HG03135 (cell line): Measurements from ENCODE around the gene COX6A2.
"Not testable (repeated sequence)": the region's sequence is repeated elsewhere in the genome, so short reads cannot be mapped to it uniquely, and the experiment has no call there.

ENCODE experiments used
- ATAC-seq: cut with Tn5 transposase; IDR thresholded peaks from one replicate; pipeline ENCODE4 v1.9.1; 2021; ENCODE audit warnings: mild to moderate bottlenecking, moderate library complexity; ENCODE audit not compliant: unreplicated experiment

COX6A2 gene

GRCh38 chr16:31439023-31439422 lies 10.9 kb upstream of the COX6A2 start:
- not testable (repeated sequence) for ATAC-seq

DNA sequence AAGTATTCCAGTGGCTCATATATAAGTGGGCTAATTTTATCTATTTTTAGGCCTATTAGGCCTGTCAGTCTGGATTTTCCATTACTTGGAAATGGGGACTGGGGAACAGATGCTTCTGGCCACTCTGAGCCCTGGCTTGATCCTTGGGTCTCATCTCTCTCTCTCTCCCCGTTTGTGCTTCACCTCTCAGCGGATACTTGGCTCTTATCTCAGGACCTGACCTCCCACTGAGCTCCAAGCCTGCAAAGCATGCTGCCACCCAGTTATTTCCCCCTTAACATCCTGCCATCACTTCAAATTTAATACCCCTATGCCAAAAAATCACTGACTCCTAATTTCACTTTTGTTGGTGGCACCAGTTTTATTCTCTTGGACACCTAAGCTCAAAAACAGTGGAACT lies 10.3 kb upstream of the COX6A2 start:
- no peak for ATAC-seq

DNA sequence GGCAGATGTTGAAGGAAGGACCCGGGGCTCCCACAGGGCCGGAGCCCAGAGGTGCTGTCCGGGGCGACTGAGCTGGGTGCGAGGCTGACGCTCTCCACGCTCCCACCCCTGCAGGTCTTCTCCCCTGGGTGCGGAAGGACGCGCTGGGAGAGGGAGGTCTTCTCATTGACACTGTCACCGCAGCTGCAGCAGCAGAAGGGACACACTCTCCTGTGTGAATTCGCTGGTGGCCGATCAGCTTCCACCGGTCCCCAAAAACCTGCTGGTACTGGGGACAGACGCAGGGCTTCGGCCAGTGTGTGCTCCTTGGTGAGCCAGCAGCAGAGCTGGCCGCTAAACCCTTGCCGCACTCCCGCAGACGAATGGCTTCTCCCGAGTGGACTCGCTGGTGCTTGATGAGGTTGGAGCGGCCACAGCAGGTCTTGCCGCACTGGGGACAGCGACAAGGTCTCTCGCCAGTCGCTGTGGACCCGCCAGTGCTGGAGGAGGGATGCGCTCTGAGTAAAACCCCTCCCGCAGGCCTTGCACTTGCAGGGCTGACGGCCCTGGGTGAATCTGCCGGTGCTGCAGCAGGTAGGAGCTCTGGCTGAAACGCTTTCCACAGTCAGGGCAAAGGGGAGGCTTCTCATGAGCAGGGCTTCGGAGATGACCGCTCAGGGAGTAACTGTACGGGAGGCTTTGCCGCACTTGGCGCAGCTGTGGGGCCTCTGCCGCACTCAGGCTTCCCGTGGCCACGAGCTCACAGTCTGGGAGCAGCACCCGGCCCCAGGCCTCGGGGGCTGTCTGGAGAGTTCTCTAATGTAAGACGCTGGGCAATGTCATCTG lies 8.3 kb upstream of the COX6A2 start:
- no peak for ATAC-seq

DNA sequence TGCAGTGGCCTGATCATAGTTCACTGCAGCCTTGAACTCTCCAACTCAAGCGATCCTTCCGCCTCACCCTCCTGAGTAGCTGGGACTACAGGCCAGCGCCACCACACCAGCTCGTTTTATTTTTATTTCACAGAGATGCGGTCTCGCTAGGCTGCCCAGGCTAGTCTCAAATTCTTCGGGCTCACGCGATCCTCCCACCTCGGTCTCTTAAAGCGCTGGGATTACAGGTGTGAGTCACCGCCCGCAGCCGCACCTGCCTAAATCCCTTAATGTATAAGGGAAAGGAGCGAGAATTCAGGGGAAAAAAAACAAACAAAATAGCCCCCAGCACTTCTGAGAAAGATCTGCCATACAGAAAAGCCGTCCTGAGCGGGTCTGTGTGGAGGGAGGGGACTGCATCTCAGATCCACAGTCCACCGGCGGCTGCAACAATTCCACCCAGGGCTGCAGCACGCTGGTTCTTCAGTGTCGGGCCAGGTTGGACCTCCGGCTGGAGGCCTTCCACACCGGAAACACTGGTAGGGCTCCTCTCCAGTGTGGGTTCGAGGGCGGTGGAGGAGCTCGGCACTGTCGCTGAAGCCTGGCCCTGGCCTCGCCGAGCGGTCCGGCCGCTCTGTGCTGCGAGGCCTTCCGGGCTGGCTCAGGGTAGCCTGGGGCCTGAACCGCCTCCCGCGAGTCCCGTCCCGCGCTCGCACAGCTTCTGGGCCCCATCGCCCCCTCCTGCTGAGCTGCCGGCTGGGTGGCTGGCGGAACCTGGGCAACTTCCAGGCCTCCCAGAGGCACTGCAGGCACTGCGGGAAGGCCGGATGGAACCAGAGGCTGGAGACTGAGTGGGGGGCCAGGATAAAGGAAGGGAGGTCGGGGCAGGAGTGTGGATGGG lies 7.4 kb upstream of the COX6A2 start:
- no peak for ATAC-seq

DNA sequence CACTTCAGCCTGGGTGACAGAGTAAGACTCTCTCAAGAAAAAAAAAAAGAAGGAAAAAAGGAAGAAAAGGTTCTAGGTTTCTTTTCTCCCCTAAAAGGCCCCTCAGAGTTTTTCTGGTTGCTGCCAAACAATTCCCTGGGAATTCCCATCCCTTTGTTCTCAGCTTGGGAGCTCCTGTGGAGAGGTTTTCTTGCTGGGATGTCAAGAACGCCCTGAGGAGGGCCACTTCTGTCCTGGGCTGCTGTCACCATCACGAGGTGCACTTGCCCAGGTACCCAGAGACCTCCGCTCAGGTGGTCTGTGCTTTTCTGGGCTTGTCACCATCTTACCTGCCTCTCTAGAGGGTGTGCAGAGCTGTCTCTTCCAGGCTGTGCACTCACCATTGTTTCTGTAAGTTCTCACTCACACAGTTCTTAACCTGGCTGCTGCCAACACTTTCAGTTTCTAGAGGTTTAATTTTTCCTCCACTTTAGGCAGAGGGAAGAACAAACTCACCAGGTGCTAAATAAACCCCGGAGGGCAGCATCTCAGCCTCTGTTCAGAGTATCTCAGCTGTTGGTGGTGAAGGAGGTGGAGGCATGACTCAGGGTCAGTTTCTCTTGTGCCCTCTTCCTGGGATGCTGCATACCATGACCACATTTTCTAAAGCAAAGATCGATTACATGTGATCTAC lies 2.4 kb upstream of the COX6A2 start:
- no peak for ATAC-seq

DNA sequence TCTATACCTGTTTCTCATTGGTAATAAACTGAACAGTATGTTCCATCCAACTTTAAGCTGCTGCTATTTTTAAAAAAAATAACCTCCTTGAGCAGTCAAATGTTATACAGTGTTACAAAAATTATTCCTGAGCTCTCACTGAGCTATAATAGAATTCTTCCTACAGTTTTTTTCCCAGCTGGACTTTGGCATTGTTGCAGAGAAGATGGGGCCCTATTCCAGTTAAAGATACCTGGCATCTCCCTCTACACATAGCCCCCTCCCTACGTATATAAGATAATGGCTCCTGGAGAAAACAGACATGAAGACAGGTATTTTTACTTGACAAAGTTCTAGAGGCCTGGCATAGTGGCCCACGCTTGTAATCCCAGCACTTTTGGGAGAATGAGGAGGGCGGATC lies 1.6 kb upstream of the COX6A2 start:
- ATAC-seq = no peak

GRCh38 chr16:31429314-31429713 lies 1.2 kb upstream of the COX6A2 start:
- ATAC-seq = no peak

GRCh38 chr16:31428638-31429247 lies 583 bp upstream of the COX6A2 start:
- ATAC-seq = no peak

DNA sequence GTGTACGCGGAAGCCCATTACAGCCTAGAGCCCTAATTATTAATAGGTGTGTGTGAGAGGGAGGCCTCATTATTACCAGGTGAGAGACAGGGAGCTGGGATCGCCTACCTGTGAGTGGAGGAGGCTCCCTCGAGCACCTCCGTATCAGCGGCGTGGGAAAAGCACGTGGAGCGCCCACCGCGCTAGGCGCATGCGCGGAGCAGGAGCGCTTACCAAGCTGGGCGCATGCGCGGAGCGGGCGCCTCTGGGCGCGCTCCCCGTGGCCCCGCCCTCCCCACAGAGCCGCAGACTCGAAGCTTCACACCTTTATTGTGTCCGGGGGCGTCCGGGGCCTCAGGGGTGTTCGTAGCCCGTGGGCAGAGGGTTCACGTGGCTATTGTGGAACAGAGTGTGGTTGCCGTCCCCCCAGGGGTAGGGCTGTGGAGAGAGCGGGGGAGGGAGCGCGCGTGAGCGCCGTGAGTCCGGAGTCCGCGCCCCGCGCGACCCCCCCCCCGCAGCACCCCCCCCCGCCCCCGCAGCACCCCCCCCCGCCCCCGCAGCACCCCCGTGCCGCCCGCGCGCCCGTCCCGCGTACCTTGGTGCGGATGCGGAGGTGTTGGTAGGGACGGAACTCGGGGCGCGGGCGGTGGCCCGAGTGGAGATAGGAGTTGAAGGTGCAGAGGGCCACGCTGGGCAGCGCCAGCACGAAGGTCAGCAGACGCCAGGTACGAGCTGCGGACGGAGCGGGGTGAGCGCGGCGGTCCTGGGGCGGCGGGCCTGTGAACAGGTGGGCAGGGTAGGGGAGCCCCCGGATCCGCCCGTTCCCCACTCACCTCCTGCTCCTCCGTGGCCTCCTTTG lies 500 bp downstream of the COX6A2 start:
- no peak for ATAC-seq

DNA sequence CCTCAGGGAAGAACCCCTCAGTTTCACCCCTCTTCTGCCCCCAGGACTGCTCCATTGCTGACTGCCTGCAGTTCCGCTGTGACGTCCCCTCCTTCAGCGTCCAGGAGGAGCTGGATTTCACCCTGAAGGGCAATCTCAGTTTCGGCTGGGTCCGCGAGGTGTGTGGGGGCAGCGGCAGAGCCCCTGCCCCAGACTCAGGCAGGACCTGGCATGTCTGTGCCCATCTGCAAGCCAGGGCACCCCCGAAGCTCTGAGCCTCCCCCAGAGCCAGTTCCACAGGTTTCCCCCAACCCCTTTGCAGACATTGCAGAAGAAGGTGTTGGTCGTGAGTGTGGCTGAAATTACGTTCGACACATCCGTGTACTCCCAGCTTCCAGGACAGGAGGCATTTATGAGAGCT lies 4.4 kb downstream of the COX6A2 start:
- no peak for ATAC-seq

GRCh38 chr16:31423241-31423640 lies 4.9 kb downstream of the COX6A2 start:
- no peak for ATAC-seq

- ATAC-seq = no peak
These were observed 6.6 kb downstream of the COX6A2 start for GRCh38 chr16:31421587-31421986.

- no peak for ATAC-seq
These were observed 8.1 kb downstream of the COX6A2 start for GRCh38 chr16:31420037-31420436.

DNA sequence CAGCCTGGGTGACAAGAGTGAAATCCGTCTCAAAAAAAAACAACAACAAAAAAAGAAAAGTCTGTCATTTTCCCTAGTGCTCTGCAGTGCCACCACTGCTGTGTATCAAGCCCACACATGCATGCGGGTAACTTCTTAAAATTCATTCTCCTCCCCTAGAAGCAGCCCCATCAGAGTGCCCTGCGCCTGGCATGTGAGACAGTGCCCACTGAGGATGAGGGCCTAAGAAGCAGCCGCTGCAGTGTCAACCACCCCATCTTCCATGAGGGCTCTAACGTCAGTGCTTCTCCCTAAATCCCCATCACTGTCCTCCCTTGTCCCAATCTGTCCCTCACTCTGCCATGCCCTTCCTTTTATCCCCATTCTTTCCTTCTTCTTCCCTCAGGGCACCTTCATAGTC lies 10.2 kb downstream of the COX6A2 start:
- no peak for ATAC-seq

- not testable (repeated sequence) for ATAC-seq
These were observed 11.1 kb downstream of the COX6A2 start for GRCh38 chr16:31417036-31417435.

- ATAC-seq = no peak
These were observed 11.8 kb downstream of the COX6A2 start for GRCh38 chr16:31416371-31416770.

GRCh38 chr16:31414706-31415105 lies 13.5 kb downstream of the COX6A2 start:
- ATAC-seq = no peak

DNA sequence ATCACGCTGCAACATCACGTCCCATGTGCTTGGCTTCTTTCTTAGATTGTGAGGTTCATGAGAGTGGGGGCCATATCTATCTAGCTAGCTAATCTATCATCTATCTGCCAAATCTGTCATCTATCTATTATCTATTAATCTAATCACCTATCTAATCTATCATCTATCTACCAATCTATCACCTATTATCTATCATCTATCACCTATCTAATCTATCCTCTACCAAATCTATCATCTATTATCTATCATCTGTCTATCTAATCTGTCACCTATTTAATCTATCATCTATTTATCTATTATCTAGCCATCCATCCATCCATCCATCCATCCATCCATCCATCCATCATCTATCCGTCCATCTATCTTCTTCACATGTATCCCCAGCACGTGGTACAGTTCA lies 14.2 kb downstream of the COX6A2 start:
- ATAC-seq = no peak

DNA sequence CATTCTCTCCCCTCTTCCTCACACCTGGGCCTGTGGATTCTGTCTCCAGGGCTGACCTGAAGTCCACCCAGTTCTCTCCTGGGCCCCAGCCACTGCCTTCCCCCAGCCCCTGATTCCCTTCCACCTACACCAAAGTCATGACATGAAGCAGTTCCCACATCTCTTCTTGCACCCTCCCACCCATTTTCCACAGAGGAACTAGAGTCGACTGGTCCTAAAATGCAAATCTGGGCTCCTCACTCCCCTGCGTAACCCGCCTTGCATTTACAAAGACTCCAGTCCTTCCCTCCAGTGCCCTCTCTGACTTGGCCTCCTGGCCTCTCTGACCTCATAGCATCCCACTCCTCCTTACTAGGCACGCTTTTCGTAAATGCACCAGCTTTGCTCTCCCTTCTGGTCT lies 14.8 kb downstream of the COX6A2 start:
- no peak for ATAC-seq

DNA sequence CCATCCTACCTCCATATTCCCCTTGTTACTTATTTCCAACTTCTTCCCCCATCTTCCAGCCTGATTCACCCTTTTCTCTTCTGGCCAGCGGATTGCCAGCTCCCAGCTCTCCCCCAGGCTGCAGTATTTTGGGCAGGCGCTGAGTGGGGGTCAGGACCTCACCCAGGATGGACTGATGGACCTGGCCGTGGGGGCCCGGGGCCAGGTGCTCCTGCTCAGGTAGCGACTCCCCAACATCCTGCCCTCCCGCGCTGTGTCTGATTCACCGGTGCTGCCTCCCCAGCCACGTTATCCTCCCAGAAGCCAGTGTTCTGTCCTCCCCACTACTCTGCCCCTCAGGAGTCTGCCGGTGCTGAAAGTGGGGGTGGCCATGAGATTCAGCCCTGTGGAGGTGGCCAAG lies 15.4 kb downstream of the COX6A2 start:
- no peak for ATAC-seq
